Uterus (tissue), 2 donors: ENCODE data around the gene SOX11.

Experiments
- POLR2A ChIP-seq, 2 donors: fragments of 450-650 bp; IDR thresholded peaks; one replicate each; pipeline ENCODE4 v1.6.1; 2016; ENCODE audit warnings: antibody characterized with exemption in 2 of 2, mild to moderate bottlenecking in 1 of 2, moderate library complexity in 1 of 2
- TF ChIP-seq, protein P1 (sequence below), 4 experiments: fragments of 200-600 bp in 2 of 4; fragments of 450-650 bp in 2 of 4; sonication (generic) in 2 of 4; IDR thresholded peaks; one replicate each; pipeline ENCODE4 v1.5.1; 2016 to 2019; ENCODE audit warnings: antibody characterized with exemption in 4 of 4, mild to moderate bottlenecking in 2 of 4, moderate library complexity in 1 of 4

DNA sequence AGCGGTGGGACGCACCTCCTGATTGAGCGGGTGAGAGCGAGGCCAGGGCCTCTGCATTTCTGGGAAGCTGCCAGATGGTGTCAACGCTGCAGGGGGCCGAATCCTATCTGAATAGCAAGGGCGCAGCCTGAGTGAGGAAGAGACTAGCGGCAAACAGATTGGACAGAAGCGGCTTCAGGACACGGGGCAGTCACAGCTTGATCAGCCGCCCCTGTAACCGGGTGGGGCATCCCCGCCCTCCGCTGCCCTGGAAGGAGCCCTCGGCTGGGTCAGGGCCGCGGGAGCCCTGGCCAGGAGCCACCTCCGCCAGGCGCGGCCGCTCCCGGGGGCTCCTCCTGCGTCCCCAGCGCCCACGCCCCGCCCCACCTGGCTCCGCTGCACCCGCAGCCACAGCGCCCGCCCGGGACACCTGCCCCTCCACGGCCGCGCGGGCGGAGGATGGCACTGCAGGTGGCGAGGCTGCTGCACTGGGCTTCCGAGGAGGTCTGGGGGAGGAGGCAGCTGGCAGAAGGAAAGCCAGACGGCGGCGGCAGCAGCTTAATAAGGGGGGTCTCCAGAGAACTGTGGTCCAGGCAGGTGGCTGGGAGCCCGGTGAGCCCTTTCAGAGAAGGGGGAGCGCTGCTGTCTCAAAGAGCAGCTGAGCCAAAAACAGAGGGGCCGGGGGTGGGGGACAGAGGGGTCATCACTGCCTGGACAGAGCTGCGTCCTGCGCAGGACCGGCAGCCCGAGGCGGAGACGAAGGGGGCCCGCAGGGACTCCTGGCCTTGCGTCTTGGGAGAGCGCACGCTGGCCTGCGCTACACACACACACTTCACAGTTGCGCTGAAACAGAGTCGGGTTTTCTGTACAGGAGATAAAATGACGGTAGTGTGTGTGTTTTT lies 18.8 kb upstream of the SOX11 start:
- TF ChIP-seq, protein P1, sequence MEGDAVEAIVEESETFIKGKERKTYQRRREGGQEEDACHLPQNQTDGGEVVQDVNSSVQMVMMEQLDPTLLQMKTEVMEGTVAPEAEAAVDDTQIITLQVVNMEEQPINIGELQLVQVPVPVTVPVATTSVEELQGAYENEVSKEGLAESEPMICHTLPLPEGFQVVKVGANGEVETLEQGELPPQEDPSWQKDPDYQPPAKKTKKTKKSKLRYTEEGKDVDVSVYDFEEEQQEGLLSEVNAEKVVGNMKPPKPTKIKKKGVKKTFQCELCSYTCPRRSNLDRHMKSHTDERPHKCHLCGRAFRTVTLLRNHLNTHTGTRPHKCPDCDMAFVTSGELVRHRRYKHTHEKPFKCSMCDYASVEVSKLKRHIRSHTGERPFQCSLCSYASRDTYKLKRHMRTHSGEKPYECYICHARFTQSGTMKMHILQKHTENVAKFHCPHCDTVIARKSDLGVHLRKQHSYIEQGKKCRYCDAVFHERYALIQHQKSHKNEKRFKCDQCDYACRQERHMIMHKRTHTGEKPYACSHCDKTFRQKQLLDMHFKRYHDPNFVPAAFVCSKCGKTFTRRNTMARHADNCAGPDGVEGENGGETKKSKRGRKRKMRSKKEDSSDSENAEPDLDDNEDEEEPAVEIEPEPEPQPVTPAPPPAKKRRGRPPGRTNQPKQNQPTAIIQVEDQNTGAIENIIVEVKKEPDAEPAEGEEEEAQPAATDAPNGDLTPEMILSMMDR (IDR thresholded peaks at IDR 0.05), result no peak
- no peak for TF ChIP-seq POLR2A (IDR thresholded peaks at IDR 0.05)
